Body of pancreas (tissue), 4 donors: ENCODE results near the gene SH3PXD2B. TPM values are rescaled to one million over a fixed set of nuclear protein-coding genes. Genes with fewer than 3 reads are reported as not detected.

ENCODE experiments used
- ATAC-seq: fragments of 150-250 bp; one replicate; pipeline ENCODE4 v1.9.1; 2016
- DNase-seq, 4 donors: peaks; one replicate each; pipeline ENCODE4 v3.0.0-alpha.2; 2019
- H3K27ac ChIP-seq, 4 donors: fragments of 200-600 bp; sonication (generic); 1 replicate in 3 of 4; 2 replicates in 1 of 4; pipeline versions ENCODE4 v1.5.1 to v1.6.1; 2016 to 2019; ENCODE audit warnings: mild to moderate bottlenecking in 1 of 4, mixed read lengths in 1 of 4, moderate library complexity in 1 of 4
- H3K27me3 ChIP-seq, 2 donors: fragments of 200-600 bp; sonication (generic); one replicate each; pipeline ENCODE4 v1.6.0; 2016; ENCODE audit warnings: mild to moderate bottlenecking in 1 of 2
- H3K36me3 ChIP-seq, 2 donors: fragments of 200-600 bp; sonication (generic); replicated peaks in 1 of 2; 2 replicates each; pipeline ENCODE4 v1.5.1; 2016; ENCODE audit warnings: low read depth in 2 of 2; ENCODE audit not compliant: insufficient read depth in 1 of 2
- H3K4me1 ChIP-seq: fragments of 200-600 bp; sonication (generic); one replicate; pipeline ENCODE4 v1.6.0; 2016
- H3K4me3 ChIP-seq, 2 donors: fragments of 200-600 bp; sonication (generic); 1 replicate in 1 of 2; 2 replicates in 1 of 2; pipeline ENCODE4 v1.5.1; 2016 to 2019
- H3K9me3 ChIP-seq, 3 donors: fragments of 200-600 bp; sonication (generic); 1 replicate in 2 of 3; 2 replicates in 1 of 3; pipeline ENCODE4 v1.5.1; 2016
- POLR2A ChIP-seq, 3 donors: fragments of 450-650 bp; IDR thresholded peaks; one replicate each; pipeline ENCODE4 v1.6.1; 2016; ENCODE audit warnings: antibody characterized with exemption in 3 of 3, mild to moderate bottlenecking in 2 of 3
- WGBS, 2 donors: methylation state at CpG; one replicate each; pipeline ENCODE4 v1.1.5; 2017; 5-methylcytosine and 5-hydroxymethylcytosine counted together
- intact Hi-C: fragments of 100-400 bp; cut with DNase I; formaldehyde crosslinking; loops from one replicate; pipeline ENCODE4 v1.15.1; 2023
- total RNA-seq, 2 donors: library from RNA; depleted of rRNA; stranded (reverse); fragments of >200 nt; gene quantifications; one replicate each; pipeline ENCODE4 v1.1.0, GENCODE V29; 2016
- TF ChIP-seq, protein P1 (sequence below), 7 experiments: fragments of 450-650 bp in 4 of 7; fragments of 200-600 bp in 3 of 7; sonication (generic) in 3 of 7; IDR thresholded peaks; one replicate each; pipeline ENCODE4 v1.5.1; 2016 to 2019; ENCODE audit warnings: antibody characterized with exemption in 7 of 7

SH3PXD2B gene
- total RNA-seq, 2 donors from 2014 or later, result 9.9 to 16.9 TPM

DNA sequence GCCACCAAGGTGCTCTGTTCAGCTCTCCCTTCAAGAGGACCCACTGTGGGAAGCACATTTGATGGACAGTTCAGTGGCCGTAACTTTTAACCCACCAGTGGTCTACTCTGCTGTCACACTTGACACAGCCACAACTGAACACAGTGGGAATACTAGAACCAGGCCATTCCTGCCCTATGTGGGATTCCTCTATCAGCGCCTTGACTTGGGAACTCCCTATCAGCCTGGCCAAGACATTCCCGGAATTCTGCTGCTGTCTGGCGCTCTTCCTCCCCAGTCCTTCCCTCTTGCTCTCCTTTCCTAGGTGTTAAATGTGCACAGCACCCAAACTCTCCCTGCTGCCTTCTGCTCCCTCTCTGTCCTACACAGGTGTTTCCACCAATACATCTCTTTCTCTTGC, 23.1 kb upstream of the SH3PXD2B start:
- ATAC-seq, result no peak
- no peak for TF ChIP-seq POLR2A (IDR thresholded peaks at IDR 0.05)
- TF ChIP-seq, protein P1, sequence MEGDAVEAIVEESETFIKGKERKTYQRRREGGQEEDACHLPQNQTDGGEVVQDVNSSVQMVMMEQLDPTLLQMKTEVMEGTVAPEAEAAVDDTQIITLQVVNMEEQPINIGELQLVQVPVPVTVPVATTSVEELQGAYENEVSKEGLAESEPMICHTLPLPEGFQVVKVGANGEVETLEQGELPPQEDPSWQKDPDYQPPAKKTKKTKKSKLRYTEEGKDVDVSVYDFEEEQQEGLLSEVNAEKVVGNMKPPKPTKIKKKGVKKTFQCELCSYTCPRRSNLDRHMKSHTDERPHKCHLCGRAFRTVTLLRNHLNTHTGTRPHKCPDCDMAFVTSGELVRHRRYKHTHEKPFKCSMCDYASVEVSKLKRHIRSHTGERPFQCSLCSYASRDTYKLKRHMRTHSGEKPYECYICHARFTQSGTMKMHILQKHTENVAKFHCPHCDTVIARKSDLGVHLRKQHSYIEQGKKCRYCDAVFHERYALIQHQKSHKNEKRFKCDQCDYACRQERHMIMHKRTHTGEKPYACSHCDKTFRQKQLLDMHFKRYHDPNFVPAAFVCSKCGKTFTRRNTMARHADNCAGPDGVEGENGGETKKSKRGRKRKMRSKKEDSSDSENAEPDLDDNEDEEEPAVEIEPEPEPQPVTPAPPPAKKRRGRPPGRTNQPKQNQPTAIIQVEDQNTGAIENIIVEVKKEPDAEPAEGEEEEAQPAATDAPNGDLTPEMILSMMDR (IDR thresholded peaks at IDR 0.05), result no peak
- H3K4me3 ChIP-seq, result no peak overlapping the region
- intact Hi-C loops, result no loop called here
- no peaks in the 10 kb centered on the region for H3K27me3 ChIP-seq
- 50 to 72% methylated on average over 4 of the region's 4 CpGs for WGBS, 2 donors
- no peaks in the 10 kb centered on the region for H3K9me3 ChIP-seq
- H3K36me3 ChIP-seq, result no peaks in the 10 kb centered on the region
- DNase-seq, result no peak
- no peaks in the 10 kb centered on the region for H3K4me1 ChIP-seq
- no peak overlapping the region for H3K27ac ChIP-seq

DNA sequence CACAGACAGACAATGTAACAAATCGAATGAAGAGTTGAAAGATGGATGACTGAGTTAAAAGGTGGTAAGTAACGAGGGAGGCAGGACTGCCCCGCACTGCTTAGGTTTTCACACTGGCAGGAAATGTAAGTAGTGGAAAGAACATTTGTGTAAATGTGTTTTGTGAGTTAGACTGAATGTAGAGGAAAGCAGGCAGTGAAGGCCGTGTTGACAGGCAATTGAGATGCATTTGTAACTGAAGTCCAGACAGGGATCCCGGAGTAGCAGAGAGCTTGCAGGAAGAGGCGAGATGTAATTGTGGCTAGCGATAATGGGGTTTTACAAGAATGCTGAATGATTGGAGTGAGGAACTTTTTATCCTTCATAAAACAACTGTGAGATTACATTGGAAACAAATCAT, 20.0 kb upstream of the SH3PXD2B start:
- Histone ChIP-seq H3K9me3 (no peaks in the 10 kb centered on the region), H3K27me3 (no peaks in the 10 kb centered on the region), H3K36me3 (no peaks in the 10 kb centered on the region), H3K4me1 (no peaks in the 10 kb centered on the region), H3K27ac (no peak overlapping the region), H3K4me3 (no peak overlapping the region)
- intact Hi-C loops, result no loop called here
- DNase-seq (no peak), ATAC-seq (no peak)
- 75 to 81% methylated on average over 7 of the region's 7 CpGs for WGBS, 2 donors
- TF ChIP-seq, protein P1 (IDR thresholded peaks at IDR 0.05), result no peak
- no peak for TF ChIP-seq POLR2A (IDR thresholded peaks at IDR 0.05)

GRCh38 chr5:172473427-172473826, 19.1 kb upstream of the SH3PXD2B start:
- no peaks in the 10 kb centered on the region for H3K9me3 ChIP-seq
- no peak for DNase-seq
- no peak overlapping the region for H3K27ac ChIP-seq
- intact Hi-C loops, result no loop called here
- no peaks in the 10 kb centered on the region for H3K36me3 ChIP-seq
- no peaks in the 10 kb centered on the region for H3K27me3 ChIP-seq
- 73 to 78% methylated on average over 5 of the region's 5 CpGs for WGBS, 2 donors
- no peak for ATAC-seq
- no peak overlapping the region for H3K4me3 ChIP-seq
- no peaks in the 10 kb centered on the region for H3K4me1 ChIP-seq
- no peak for TF ChIP-seq POLR2A (IDR thresholded peaks at IDR 0.05)
- TF ChIP-seq, protein P1 (IDR thresholded peaks at IDR 0.05), result no peak

DNA sequence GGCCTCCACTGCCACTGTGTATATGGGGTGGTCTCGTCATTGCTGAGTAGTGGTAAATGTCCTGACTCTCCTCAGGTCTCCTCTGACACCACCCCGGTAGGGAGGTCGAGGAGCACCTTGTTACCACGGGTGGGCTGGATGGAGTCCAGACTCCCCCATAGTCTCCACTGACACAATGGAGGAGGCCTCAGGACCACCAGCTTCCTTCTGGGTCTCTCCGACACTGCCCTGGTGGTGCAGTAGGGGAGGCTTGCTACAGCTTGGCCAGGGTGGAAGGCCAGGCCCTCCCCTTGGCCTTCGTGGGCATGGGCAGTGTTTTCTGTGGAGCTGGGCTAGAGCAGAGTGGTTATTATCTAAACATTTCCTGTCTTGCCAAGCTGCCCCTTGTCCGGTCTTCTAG, 15.4 kb upstream of the SH3PXD2B start:
- ATAC-seq (no peak), DNase-seq (no peak)
- no peaks in the 10 kb centered on the region for H3K4me1 ChIP-seq
- no peaks in the 10 kb centered on the region for H3K27me3 ChIP-seq
- 48 to 49% methylated on average over 2 to 7 of the region's 7 CpGs for WGBS, 2 donors
- H3K36me3 ChIP-seq, result no peaks in the 10 kb centered on the region
- H3K27ac ChIP-seq, result no peak overlapping the region
- H3K9me3 ChIP-seq, result no peaks in the 10 kb centered on the region
- TF ChIP-seq POLR2A (IDR thresholded peaks at IDR 0.05), result no peak
- TF ChIP-seq, protein P1 (IDR thresholded peaks at IDR 0.05), result no peak
- intact Hi-C loops, result no loop called here
- H3K4me3 ChIP-seq, result no peak overlapping the region

DNA sequence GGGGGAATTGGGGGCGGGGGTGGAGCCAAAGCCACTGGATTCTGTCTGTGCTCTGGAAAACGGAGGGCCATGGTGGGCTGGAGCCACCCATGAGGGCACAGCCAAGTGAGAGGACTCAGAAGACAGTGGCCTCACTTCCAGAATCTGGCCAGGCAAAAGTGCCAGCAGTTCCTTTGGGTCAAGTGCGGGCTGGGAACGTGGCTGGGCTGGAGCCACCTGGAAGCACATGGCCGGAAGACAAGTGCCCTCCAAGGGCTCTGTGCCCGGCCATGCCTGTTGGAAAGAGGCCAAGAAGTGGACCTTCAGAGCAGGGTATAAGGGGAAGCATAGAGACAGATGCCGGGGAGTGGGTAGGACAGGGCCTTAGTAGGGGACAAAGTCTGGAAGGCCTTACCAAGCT, 11.7 kb upstream of the SH3PXD2B start:
- no peak overlapping the region for H3K4me3 ChIP-seq
- H3K27ac ChIP-seq, result no peak overlapping the region
- TF ChIP-seq, protein P1 (IDR thresholded peaks at IDR 0.05), result no peak
- TF ChIP-seq POLR2A (IDR thresholded peaks at IDR 0.05), result no peak
- no peak for DNase-seq
- H3K9me3 ChIP-seq, result no peaks in the 10 kb centered on the region
- no peak for ATAC-seq
- no peaks in the 10 kb centered on the region for H3K27me3 ChIP-seq
- intact Hi-C loops, result no loop called here
- no peaks in the 10 kb centered on the region for H3K4me1 ChIP-seq
- WGBS, 2 donors, result 57 to 75% methylated on average over 6 to 7 of the region's 7 CpGs
- H3K36me3 ChIP-seq, result no peaks in the 10 kb centered on the region
